Hematopoietic multipotent progenitor cell treated with erythropoietin and hydrocortisone succinate and interleukin-3 and kit ligand, for 8 days (in vitro differentiated cells): ENCODE measurements around the gene CCDC85A.

ENCODE experiments used
- DNase-seq: peaks from one replicate; pipeline ENCODE4 v3.0.0-alpha.2; 2015

The CCDC85A gene

GRCh38 chr2:56244506-56244905 is 60.7 kb downstream of the CCDC85A start:
- DNase-seq = no peak

GRCh38 chr2:56244911-56245530 is 61.2 kb downstream of the CCDC85A start:
- DNase-seq = no peak

DNA sequence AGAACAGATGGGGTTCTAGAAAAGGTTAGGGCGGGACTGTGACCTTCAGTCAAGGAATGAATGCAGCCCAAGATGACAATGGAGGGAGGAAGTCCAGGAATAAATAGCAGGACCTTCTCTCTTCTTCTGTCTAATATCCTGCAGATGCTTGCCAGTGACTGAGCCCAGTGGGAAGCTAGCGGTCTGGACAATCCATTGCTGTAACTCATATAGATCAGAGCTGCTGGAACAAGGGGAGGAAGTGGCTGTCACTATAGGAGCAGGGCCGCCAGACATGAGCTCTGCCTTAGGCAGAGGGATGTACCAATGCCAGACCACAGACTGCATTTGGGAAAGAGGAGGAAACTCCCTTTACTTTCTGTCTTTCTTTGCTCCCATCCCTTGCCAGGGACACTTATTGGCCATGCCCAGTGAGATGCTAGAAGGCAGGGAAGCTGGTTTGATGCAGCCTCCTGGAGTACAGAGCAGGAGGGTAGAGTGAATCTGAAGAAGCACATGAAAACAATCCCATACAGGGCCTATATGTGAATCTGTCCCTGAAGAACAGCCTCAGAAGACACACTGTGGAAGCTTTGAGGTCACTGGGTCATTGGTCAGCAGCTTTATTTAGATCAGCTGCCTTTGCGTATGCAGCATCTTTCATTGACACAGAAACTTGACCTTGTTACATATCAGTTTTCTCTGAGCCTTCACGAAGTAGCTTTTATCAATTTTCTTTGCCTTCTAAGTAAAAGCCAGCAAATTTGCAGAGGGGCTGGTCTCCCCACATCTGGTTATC is 65.4 kb downstream of the CCDC85A start:
- DNase-seq = no peak

DNA sequence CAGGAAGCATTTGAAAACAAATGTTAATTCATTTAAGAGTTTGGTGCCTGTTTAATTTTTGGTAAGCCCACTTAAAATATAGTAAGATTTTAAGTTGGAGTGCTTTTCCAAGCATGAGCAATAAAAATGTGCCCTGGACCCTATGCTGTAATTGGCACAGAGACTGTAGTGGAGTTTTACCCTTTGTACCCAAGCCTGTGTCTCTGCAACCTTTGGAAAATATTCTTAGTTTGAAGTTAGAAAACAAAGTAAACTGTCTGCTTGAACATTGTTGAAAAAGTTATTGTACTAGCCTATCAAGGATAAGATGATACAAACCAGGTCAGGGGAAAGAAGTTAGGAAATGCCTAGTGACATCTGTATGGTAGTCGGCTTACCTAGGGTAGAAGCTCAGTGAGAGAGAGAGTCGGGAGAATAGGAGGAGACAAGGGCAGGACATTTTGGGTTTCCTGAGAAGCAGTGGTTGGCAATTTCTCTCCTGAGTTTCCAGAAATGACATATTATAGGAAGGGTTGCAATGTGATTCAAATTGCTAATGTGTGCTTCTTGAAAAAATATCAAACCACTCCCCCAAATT is 66.5 kb downstream of the CCDC85A start:
- no peak for DNase-seq

- DNase-seq = no peak
These were observed 76.6 kb downstream of the CCDC85A start for GRCh38 chr2:56260415-56260814.

- DNase-seq = no peak
These were observed 78.5 kb downstream of the CCDC85A start for GRCh38 chr2:56262241-56262640.

GRCh38 chr2:56263876-56264275 is 80.1 kb downstream of the CCDC85A start:
- DNase-seq = no peak

- DNase-seq = no peak
These were observed 83.1 kb downstream of the CCDC85A start for GRCh38 chr2:56266761-56267414.

DNA sequence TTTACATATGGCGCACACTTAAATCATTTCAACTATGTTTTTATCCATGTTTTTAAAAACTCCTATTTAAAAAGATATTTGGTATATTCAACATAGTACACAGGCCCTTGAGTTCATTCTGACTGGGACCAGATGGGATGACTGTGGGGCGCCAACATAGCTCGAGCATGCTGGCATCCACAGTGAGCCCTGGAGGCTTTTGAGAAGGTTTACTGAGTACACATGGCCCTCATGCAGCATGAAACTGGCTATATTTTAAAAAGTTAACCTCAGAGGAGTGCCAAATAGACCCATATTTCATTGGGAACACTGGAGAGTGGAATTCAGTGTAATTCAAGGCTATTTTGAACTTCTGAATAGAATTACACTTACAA is 83.6 kb downstream of the CCDC85A start:
- DNase-seq = no peak

DNA sequence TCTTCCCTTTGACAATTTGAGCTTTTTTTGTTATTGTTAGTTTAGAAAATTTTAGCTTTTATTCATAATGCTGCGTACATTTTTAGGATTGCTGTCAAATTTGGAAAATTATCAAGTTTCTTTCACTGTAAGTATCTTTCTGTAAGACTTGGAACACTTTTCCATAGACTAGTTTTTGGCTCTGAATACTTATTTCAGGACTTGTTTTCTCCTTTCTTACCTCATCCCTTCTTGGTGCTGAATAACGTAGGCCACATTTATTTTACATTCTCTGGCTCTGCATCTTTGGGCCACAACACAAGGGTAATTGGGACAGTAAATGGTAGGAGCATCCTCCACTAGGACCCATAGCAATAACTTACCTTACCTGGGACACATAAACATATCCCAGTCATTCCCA is 85.1 kb downstream of the CCDC85A start:
- DNase-seq = no peak

DNA sequence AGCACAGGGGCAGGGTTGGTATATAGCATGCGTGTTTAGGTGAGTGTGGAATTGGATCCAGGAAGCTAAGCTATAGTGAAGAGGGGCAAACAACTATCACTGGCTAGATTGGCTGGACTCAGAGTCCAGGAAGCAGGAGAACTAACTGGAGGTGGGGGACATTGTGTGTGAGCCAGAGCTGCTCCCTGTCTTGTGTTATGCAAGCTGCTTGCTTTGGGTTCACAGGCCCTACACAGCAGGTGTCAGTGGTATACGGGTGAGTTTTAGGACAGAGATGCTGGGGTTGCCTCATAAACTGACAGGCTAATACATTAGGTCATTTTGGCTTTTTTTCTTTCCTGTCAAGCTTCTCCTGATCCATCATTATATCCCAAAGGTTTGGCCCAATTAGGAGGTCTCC is 87.5 kb downstream of the CCDC85A start:
- no peak for DNase-seq

GRCh38 chr2:56285224-56285623 is 101.4 kb downstream of the CCDC85A start:
- no peak for DNase-seq

GRCh38 chr2:56286936-56287335 is 103.1 kb downstream of the CCDC85A start:
- DNase-seq = no peak

GRCh38 chr2:56287508-56287907 is 103.7 kb downstream of the CCDC85A start:
- DNase-seq = no peak

DNA sequence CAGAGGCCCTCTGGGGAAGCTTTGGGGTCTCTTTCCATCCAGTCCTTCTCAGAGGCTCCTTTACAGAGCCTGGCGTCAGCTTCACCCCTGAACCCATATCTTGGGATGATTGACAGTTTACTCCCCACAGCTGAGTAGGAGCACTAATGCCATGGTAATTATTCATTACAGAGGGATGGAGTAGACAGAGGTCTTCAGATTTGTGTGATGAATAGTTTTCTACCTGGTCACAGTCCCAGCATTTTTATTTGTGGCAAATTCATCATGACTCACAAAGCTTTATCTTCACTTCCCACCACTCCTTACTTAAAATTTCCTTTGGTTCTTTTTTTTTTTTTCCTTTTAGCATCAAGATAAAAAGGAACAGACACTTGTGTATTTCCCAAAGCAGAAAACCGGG is 104.2 kb downstream of the CCDC85A start:
- DNase-seq = no peak

- no peak for DNase-seq
These were observed 105.2 kb downstream of the CCDC85A start for GRCh38 chr2:56288838-56289580.

DNA sequence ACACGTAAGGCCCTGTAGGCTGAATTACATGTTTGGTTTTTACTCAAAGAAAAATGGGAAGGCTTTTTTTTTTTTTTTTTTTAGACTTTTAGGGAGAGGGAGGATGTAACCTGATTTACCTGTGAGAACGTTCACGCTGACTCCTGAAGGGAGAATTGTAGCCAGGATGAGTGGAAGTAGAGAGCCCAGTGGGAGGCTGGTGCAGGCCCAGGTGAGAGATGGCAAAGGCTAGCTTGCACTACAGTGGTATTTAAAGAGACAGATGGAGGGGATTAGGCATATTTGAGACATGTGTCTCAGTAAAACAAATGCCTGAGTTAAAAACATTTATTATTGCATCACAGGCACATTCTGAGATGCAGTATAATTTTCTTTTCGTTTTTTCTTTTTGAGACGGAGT is 107.9 kb downstream of the CCDC85A start:
- DNase-seq = no peak

GRCh38 chr2:56292951-56293350 is 109.2 kb downstream of the CCDC85A start:
- no peak for DNase-seq

DNA sequence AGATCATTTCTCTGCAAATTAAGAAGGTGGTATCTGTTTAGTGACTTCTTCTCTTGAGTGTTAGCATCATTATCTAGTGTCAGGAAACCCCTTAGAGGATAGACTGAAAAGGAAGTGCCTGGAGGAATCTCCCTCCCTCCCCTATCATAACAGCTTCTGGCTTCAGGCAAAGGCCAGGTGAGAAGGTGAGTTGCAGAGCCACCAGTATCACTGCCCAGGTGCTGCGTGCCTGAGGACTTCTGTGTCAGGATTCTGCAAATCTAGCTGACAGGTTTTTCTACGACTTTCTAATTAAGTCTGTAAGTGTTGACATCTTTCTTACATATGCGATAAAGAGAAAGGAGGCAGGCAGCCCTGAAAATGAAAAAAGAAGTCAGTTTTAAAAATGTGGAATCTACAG is 111.9 kb downstream of the CCDC85A start:
- DNase-seq = no peak

- DNase-seq = no peak
These were observed 113.9 kb downstream of the CCDC85A start for GRCh38 chr2:56297671-56298070.

GRCh38 chr2:56299171-56299691 is 115.4 kb downstream of the CCDC85A start:
- DNase-seq = no peak

DNA sequence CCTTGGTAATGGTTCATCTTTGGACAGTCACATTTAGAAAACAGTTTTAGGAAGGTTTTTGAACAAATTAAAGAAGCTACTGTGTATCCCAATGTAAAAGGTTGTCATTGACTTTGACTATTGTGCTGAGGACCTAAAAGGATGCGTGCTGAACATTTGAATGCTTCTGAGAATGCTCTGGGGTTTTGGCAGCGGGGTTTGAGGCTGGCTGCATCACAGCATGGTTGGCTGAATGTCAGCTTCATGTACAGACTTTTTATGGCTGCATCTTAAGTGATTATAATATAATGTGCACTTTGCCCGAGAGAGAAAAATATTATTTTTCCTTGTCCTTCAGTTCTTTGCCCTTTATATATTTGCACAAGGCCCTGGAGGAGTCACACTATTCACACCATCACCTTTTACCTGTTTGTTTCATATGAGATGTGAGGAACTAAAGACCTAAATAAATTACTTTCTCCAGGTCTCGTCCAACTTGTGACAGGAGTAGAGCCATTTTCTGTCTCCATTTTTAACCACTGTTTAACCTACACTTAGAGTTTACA is 125.9 kb downstream of the CCDC85A start:
- DNase-seq = no peak

DNA sequence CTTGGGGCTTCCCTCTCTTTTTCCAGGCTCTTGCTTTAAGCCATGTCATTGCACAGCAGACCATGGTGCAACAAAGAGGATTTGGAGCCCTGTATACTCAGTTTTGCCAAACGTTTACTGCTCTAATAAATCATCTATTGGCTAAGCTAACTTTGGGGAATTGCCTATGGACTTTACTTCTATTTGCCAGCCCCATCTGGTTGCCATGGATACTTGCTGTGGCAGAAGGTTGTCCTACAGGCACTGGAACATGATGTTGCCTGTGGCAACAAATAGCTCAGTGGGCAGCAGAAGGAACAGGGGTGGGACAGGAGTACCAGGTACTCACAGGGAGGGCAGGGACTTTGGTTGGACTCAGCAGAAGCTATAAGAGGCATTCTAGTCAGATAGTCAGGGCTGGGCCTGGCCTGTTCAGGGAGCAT is 129.7 kb downstream of the CCDC85A start:
- no peak for DNase-seq
